CD4-positive, alpha-beta memory T cell (primary cell): ENCODE data around the gene PWP1. TPM values are rescaled to one million over a fixed set of nuclear protein-coding genes. Genes with fewer than 3 reads are reported as not detected.

Experiments
- CTCF ChIA-PET: fragments of 350-600 bp; sonication (Branson Sonifier 250); formaldehyde crosslinking; loops from one replicate; lab custom pipeline; 2021; ENCODE audit warnings: inconsistent platforms; ENCODE audit not compliant: partially characterized antibody; lab: Charles Lee
- POLR2A ChIA-PET: fragments of 350-600 bp; sonication (Branson Sonifier 250); formaldehyde crosslinking; loops from one replicate; lab custom pipeline; 2021; ENCODE audit not compliant: partially characterized antibody; lab: Charles Lee
- DNase-seq, 5 donors: peaks; one replicate each; pipeline versions ENCODE4 v3.0.0 to v3.0.0-alpha.2; 2020 to 2022; ENCODE audit warnings: mixed read lengths in 1 of 5
- H3K27ac ChIP-seq: one replicate; pipeline ENCODE4 v1.7.0; 2013; ENCODE audit warnings: low read depth, low read length
- H3K27me3 ChIP-seq: 2 replicates; pipeline ENCODE4 v1.7.0; 2013; ENCODE audit warnings: mild to moderate bottlenecking, low read length, moderate library complexity; ENCODE audit not compliant: insufficient read depth
- H3K36me3 ChIP-seq: 2 replicates; pipeline ENCODE4 v1.7.0; 2013; ENCODE audit warnings: mild to moderate bottlenecking, low read length, moderate library complexity; ENCODE audit not compliant: insufficient read depth
- H3K4me1 ChIP-seq: 2 replicates; pipeline ENCODE4 v1.7.0; 2013; ENCODE audit warnings: mild to moderate bottlenecking, low read length, moderate library complexity; ENCODE audit not compliant: insufficient read depth
- H3K4me3 ChIP-seq, 2 donors: one replicate each; pipeline ENCODE4 v1.7.0; 2013; ENCODE audit warnings: low read length in 2 of 2, mild to moderate bottlenecking in 1 of 2
- H3K9me3 ChIP-seq, 2 donors: one replicate each; pipeline ENCODE4 v1.7.0; 2013; ENCODE audit warnings: low read length in 2 of 2, control low read depth in 1 of 2; ENCODE audit not compliant: control insufficient read depth in 1 of 2
- H3K27ac Mint-ChIP-seq, 7 donors: one replicate each; pipeline ENCODE4 v1.8.0; 2020 to 2021; ENCODE audit warnings: mixed read lengths in 7 of 7, mild to moderate bottlenecking in 6 of 7, inconsistent platforms in 3 of 7, moderate library complexity in 3 of 7
- H3K27me3 Mint-ChIP-seq, 2 donors: one replicate each; pipeline ENCODE4 v1.8.0; 2020 to 2021; ENCODE audit warnings: mixed read lengths in 2 of 2
- H3K36me3 Mint-ChIP-seq, 2 donors: one replicate each; pipeline ENCODE4 v1.8.0; 2020 to 2021; ENCODE audit warnings: mixed read lengths in 2 of 2, inconsistent platforms in 1 of 2, mild to moderate bottlenecking in 1 of 2
- H3K4me1 Mint-ChIP-seq, 4 donors: one replicate each; pipeline ENCODE4 v1.8.0; 2020 to 2021; ENCODE audit warnings: mixed read lengths in 4 of 4, mild to moderate bottlenecking in 1 of 4
- H3K4me3 Mint-ChIP-seq, 8 donors: one replicate each; pipeline ENCODE4 v1.8.0; 2020 to 2021; ENCODE audit warnings: mixed read lengths in 8 of 8, mild to moderate bottlenecking in 7 of 8, moderate library complexity in 6 of 8, inconsistent platforms in 3 of 8
- H3K9me3 Mint-ChIP-seq, 8 donors: one replicate each; pipeline ENCODE4 v1.8.0; 2020 to 2021; ENCODE audit warnings: mixed read lengths in 8 of 8, mild to moderate bottlenecking in 5 of 8, inconsistent platforms in 3 of 8, moderate library complexity in 1 of 8
- intact Hi-C: fragments of 100-400 bp; cut with micrococcal nuclease; formaldehyde crosslinking; loops from one replicate; pipeline ENCODE4 v1.15.1; 2023
- polyA plus RNA-seq, 2 donors: library from polyadenylated mRNA; unstranded; fragments of 300-500 nt; fragmentation: Illumina TruSeq; gene quantifications; one replicate each; pipeline ENCODE4 v1.2.3, GENCODE V29; 2021
- total RNA-seq, 2 experiments: library from RNA; stranded (reverse); gene quantifications; one replicate each; pipeline ENCODE4 v1.2.3, GENCODE V29; 2021

The PWP1 gene
- total and polyA plus RNA-seq, 4 experiments from 2014 or later: 24.3 to 73.1 (median 42.5) TPM

DNA sequence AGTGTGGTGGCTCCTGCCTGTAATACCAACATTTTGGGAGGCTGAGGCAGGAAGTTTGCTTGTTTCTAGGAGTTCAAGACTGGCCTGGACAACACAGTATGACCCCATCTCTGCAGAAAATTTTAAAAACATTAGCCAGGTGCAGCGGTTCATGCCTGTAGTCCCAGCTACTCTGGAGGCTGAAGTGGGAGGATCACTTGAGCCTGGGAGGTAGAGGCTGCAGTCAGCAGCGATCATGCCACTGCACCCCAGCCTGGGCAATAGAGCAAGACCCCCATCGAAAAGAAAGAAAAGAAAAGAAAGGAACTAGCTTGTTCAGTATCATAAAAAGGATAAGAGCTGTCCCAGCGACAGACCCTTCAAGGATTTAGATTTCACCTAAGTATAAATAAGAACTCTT, 18.1 kb upstream of the PWP1 start:
- Histone ChIP-seq H3K4me1 (no peaks in the 10 kb centered on the region), H3K4me3 (no peak overlapping the region), H3K27ac (no peak overlapping the region), H3K36me3 (no peaks in the 10 kb centered on the region), H3K9me3 (no peaks in the 10 kb centered on the region), H3K27me3 (no peaks in the 10 kb centered on the region)
- H3K4me1 Mint-ChIP-seq: peaks cover 5 to 12% (median 6%) of the 10 kb centered on the region in 4 donors
- H3K9me3 Mint-ChIP-seq: no peaks in the 10 kb centered on the region
- H3K36me3 Mint-ChIP-seq: no peaks in the 10 kb centered on the region
- no peak overlapping the region for H3K4me3 Mint-ChIP-seq
- POLR2A ChIA-PET: no interaction called here
- DNase-seq: no peak
- no peak overlapping the region for H3K27ac Mint-ChIP-seq
- CTCF ChIA-PET: interaction anchor here (0.9 kb wide), 1 partner anchor 12 kb away, joined by 3 read pairs; no protein-coding TSS in a partner anchor
- intact Hi-C loops: no loop called here
- H3K27me3 Mint-ChIP-seq: peaks cover 9 to 17% of the 10 kb centered on the region in 2 donors

GRCh38 chr12:107668320-107669098, 17.1 kb upstream of the PWP1 start:
- Histone ChIP-seq H3K9me3 (no peaks in the 10 kb centered on the region), H3K27me3 (no peaks in the 10 kb centered on the region), H3K27ac (no peak overlapping the region), H3K4me1 (no peaks in the 10 kb centered on the region), H3K4me3 (no peak overlapping the region), H3K36me3 (no peaks in the 10 kb centered on the region)
- no peaks in the 10 kb centered on the region for H3K9me3 Mint-ChIP-seq
- peaks cover 9 to 17% of the 10 kb centered on the region in 2 donors for H3K27me3 Mint-ChIP-seq
- DNase-seq: no peak
- no peaks in the 10 kb centered on the region for H3K36me3 Mint-ChIP-seq
- POLR2A ChIA-PET: no interaction called here
- intact Hi-C loops: no loop called here
- no peak overlapping the region for H3K4me3 Mint-ChIP-seq
- CTCF ChIA-PET: interaction anchor here (0.8 to 1.0 kb wide), 3 partner anchors 8 to 13 kb away, joined by 3 to 5 read pairs (median 3); no protein-coding TSS in a partner anchor
- H3K27ac Mint-ChIP-seq: no peak overlapping the region
- peaks cover 3 to 7% (median 3%) of the 10 kb centered on the region in 4 donors for H3K4me1 Mint-ChIP-seq

DNA sequence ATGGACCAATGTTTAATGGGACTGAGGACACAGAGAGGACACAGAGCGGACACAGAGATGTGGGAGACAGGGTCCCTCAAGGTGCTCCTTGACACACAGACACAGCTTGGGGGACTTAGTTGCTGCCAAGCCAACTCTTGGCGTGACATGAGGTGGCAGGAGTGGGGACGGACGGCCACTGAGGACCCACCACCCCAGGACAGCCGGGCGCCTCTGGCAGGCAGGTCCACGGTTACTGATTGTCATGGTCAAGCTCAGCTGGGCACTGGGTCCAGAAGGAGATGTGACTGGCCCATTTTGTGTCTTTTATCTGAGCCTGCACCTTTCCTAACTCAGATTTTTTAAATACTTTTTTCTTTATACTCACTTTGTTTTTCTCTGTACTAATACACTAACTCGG, 15.7 kb upstream of the PWP1 start:
- Mint-ChIP-seq H3K27ac (peak overlapping the region in 1 of 7 donors; percentile 62), H3K9me3 (no peaks in the 10 kb centered on the region), H3K4me3 (no peak overlapping the region), H3K4me1 (peaks cover 2 to 7% (median 3%) of the 10 kb centered on the region in 4 donors), H3K27me3 (peaks cover 9 to 17% of the 10 kb centered on the region in 2 donors), H3K36me3 (no peaks in the 10 kb centered on the region)
- no peak for DNase-seq
- Histone ChIP-seq H3K4me1 (no peaks in the 10 kb centered on the region), H3K4me3 (no peak overlapping the region), H3K36me3 (no peaks in the 10 kb centered on the region), H3K27me3 (no peaks in the 10 kb centered on the region), H3K9me3 (no peaks in the 10 kb centered on the region), H3K27ac (no peak overlapping the region)
- intact Hi-C loops: no loop called here
- ChIA-PET CTCF (no interaction called here), POLR2A (no interaction called here)

DNA sequence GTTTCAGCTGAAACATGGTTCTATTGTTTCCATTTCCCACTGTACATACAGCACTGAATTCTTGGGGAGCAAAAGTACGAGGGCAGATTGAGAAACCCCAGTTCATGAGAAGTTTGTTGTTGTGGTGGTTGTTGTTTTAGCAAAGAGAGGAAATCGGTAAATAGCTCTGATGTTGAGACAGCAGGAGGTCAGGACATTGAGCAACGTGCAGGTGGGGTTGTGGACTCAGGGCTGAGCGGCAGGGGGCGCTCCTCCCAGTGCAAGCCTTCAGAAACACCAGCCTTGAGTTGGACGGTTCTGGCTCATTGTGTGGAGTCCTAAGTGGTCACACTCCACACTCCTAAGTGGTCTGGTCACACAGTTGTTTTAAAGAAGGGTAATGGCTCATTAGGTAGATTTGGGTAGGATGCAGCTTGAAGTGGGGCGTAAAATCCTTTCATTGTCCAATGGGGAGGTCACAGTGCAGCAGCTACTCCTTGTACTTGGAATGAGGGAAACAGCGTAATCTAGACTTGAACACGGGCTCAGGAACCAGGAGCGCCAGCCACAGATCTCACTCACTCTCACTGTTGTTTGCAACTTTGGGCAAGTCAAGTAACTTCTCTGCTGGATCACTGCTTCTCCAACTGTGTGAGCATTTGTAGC, 14.5 kb upstream of the PWP1 start:
- Mint-ChIP-seq H3K27me3 (peaks cover 9 to 16% of the 10 kb centered on the region in 2 donors), H3K4me1 (peaks cover 2 to 7% (median 3%) of the 10 kb centered on the region in 4 donors), H3K36me3 (no peaks in the 10 kb centered on the region), H3K27ac (no peak overlapping the region), H3K9me3 (no peaks in the 10 kb centered on the region), H3K4me3 (no peak overlapping the region)
- intact Hi-C loops: loop anchor here (1.0 kb wide), 1 partner anchor 841 kb away; no protein-coding TSS in a partner anchor
- peak in 1 of 5 donors; percentile 8 for DNase-seq
- Histone ChIP-seq H3K27me3 (no peaks in the 10 kb centered on the region), H3K9me3 (no peaks in the 10 kb centered on the region), H3K4me3 (no peak overlapping the region), H3K36me3 (no peaks in the 10 kb centered on the region), H3K27ac (no peak overlapping the region), H3K4me1 (no peaks in the 10 kb centered on the region)
- ChIA-PET CTCF (interaction anchor here (0.8 to 1.6 kb wide), 12 partner anchors 9 to 523 kb away, joined by 3 to 9 read pairs (median 4); partner anchors contain the start of gene PWP1), POLR2A (no interaction called here)

- H3K27me3 ChIP-seq: no peaks in the 10 kb centered on the region
- no peaks in the 10 kb centered on the region for H3K9me3 Mint-ChIP-seq
- no peaks in the 10 kb centered on the region for H3K4me1 ChIP-seq
- no peaks in the 10 kb centered on the region for H3K36me3 Mint-ChIP-seq
- DNase-seq: no peak
- ChIA-PET POLR2A (no interaction called here), CTCF (interaction anchor here (0.6 to 6.0 kb wide), 6 partner anchors 11 to 267 kb away, joined by 3 to 18 read pairs (median 3); no protein-coding TSS in a partner anchor)
- no peak overlapping the region for H3K4me3 ChIP-seq
- H3K27ac Mint-ChIP-seq: no peak overlapping the region
- peaks cover 0 to 3% (median 0%) of the 10 kb centered on the region in 4 donors for H3K4me1 Mint-ChIP-seq
- H3K4me3 Mint-ChIP-seq: no peak overlapping the region
- H3K36me3 ChIP-seq: no peaks in the 10 kb centered on the region
- no peak overlapping the region for H3K27ac ChIP-seq
- peaks cover 4 to 17% of the 10 kb centered on the region in 2 donors for H3K27me3 Mint-ChIP-seq
- intact Hi-C loops: loop anchor here (2.0 kb wide), 1 partner anchor 835 kb away; no protein-coding TSS in a partner anchor
- H3K9me3 ChIP-seq: no peaks in the 10 kb centered on the region
Observed at GRCh38 chr12:107677671-107678070, 7.9 kb upstream of the PWP1 start.

DNA sequence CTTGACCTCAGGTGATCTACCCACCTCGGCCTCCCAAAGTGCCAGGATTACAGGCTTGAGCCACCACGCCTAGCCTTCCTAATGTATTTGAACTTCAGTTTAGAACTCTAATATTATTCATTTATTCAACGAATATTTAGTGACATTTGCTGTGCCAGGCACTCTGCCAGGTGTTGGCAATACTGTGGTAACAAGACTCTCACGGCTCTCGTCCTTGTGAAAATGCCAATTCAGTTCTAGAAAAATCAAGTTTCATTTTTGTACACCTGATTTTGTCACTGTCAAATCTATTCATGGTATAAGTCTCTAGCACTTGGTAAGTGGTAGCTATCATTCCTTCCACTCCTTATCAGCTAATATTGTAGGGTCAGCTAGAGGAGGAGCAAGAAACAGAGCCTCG, 6.3 kb upstream of the PWP1 start:
- H3K4me3 ChIP-seq: no peak overlapping the region
- ChIA-PET CTCF (interaction anchor here (0.5 to 6.0 kb wide), 9 partner anchors 8 to 1129 kb away, joined by 3 to 18 read pairs (median 4); no protein-coding TSS in a partner anchor), POLR2A (no interaction called here)
- H3K9me3 ChIP-seq: no peaks in the 10 kb centered on the region
- no peak overlapping the region for H3K4me3 Mint-ChIP-seq
- no peak for DNase-seq
- H3K36me3 ChIP-seq: no peaks in the 10 kb centered on the region
- peaks cover 0 to 3% (median 1%) of the 10 kb centered on the region in 4 donors for H3K4me1 Mint-ChIP-seq
- H3K27ac Mint-ChIP-seq: no peak overlapping the region
- H3K9me3 Mint-ChIP-seq: no peaks in the 10 kb centered on the region
- no peak overlapping the region for H3K27ac ChIP-seq
- no peaks in the 10 kb centered on the region for H3K27me3 ChIP-seq
- peaks cover under 1% of the 10 kb centered on the region for H3K4me1 ChIP-seq
- no peaks in the 10 kb centered on the region for H3K36me3 Mint-ChIP-seq
- peaks cover 4 to 17% of the 10 kb centered on the region in 2 donors for H3K27me3 Mint-ChIP-seq
- intact Hi-C loops: no loop called here

GRCh38 chr12:107681455-107681835, 4.2 kb upstream of the PWP1 start:
- intact Hi-C loops: loop anchor here (10.0 kb wide), 1 partner anchor 907 kb away; the partner anchor contains the start of gene RIC8B
- H3K27me3 Mint-ChIP-seq: peaks cover 4 to 17% of the 10 kb centered on the region in 2 donors
- CTCF ChIA-PET: interaction anchor here (1.3 kb wide), 1 partner anchor 11 kb away, joined by 3 read pairs; no protein-coding TSS in a partner anchor

More at GRCh38 chr12:107681455-107681835, 4.2 kb upstream of the PWP1 start:
- Histone ChIP-seq H3K4me3 (no peak overlapping the region), H3K9me3 (no peaks in the 10 kb centered on the region), H3K4me1 (peaks cover 13% of the 10 kb centered on the region), H3K36me3 (no peaks in the 10 kb centered on the region), H3K27me3 (no peaks in the 10 kb centered on the region), H3K27ac (no peak overlapping the region)
- H3K4me1 Mint-ChIP-seq: peaks cover 14 to 22% (median 18%) of the 10 kb centered on the region in 4 donors
- peaks cover 0 to 3% (median 0%) of the 10 kb centered on the region in 8 donors for H3K9me3 Mint-ChIP-seq
- DNase-seq: no peak
- no peak overlapping the region for H3K27ac Mint-ChIP-seq
- no peak overlapping the region for H3K4me3 Mint-ChIP-seq
- peaks cover 0 to 10% of the 10 kb centered on the region in 2 donors for H3K36me3 Mint-ChIP-seq
- POLR2A ChIA-PET: no interaction called here
